DMS53 treated with DMSO at 0.1 percent for 48 hours (cell line): ENCODE measurements around the gene VSTM4.

Experiments used
- DNase-seq: peaks from one replicate; lab custom pipeline; 2025; ENCODE audit not compliant: unreplicated experiment; lab: John Stamatoyannopoulos, UW

VSTM4 gene

DNA sequence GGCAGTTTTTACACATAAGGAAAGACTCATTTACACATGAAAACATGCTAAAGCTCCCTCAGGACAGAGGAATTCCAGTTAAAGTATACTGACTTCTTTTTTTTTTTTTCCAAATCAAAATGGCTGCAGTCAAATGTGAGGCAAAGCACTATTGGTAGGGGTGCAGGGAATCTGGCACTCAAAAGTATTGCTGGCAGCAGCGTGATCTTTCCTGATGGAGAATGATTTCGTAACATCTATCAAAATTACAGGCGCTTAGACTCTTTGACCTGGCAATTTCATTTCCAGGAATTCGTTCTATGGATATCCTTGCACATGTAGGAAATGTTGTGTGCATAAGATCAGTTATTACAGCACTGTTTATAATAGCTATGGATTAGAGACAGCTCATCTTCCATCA lies 65.7 kb downstream of the VSTM4 start:
- no peak for DNase-seq

DNA sequence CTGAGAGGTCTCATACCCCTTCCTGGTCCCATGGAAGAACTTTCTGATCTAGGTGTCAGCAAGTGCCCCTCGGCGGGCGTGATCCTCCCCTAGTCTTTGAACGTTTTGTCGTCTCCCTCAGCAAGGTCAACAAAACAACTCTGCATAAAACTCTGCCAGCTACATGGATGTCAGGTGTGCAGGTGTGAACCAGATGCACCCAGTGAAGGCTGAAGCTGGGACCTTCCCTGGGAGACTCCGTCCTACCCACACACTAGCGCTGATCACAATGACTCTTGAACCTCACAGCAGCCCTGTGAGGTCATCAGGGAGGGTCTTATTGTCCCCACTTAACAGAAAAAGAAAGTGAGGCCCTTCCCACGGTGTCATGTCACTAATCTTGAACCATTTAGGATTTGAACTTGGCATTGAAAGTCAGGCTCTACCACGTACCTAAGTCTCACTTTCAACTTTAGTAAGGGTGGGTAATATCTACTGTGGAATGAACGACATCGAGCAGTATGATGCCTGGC lies 68.1 kb downstream of the VSTM4 start:
- no peak for DNase-seq

DNA sequence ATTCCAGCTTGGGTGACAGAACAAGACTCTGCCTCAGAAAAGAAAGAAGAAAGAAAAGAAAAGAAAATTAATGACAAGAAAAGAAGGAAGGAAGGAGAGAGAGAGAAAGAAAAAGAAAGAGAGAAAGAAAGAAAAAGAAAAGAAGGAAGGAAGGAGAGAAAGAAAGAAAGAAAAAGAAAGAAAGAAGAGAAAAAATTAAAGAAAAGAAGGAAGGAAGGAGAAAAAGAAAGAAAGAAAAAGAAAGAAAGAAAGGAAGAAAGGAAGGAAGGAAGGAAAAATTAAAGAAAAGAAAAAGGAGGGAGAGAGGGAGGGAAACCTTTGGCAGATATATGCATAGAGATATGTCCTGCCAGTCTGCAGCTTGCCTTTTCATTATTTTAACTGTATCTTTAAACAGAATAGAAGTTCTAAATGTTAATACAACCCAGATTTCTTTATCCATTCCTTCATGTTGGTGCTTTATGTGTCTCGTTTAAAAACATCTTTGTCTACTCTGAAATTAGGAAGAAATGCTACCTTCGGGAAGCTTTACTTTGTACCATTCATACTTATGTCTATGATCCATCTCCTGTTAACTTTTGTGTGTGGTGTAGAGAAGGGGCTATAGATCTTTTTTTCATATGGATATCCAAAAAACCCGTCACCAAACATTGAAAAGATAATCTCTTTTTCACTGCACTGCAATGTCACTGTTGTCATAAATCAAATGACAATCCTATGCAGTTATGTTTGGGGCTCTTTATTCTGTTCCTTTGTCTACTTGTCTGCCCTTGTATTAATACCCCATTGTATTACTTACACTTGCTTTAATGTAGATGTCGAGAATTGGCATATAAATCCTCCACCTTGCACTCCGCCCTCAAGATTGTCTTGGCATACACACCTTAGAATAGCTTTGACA lies 70.8 kb downstream of the VSTM4 start:
- no peak for DNase-seq

GRCh38 chr10:49040601-49041000 lies 74.7 kb downstream of the VSTM4 start:
- no peak for DNase-seq

DNA sequence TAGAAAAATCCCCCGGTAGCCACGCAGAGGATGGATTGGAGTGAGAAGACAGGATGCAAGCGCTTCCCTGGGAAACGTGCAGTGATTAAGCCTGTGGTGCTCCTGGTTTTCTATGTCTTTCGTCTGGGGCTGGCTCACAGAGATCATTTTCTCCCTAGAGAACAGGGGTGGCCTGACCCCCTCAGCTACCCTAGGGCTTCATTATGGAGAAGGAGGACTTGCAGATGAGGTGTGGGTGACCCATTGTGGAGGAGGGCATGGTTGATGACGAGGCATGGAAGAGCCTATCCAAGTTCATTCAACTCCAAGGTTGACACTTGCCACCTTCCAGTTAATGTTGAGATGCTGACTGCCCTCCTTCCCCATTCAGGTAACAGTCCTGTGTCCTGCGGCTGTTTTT lies 75.9 kb downstream of the VSTM4 start:
- DNase-seq = no peak

GRCh38 chr10:49038711-49039110 lies 76.6 kb downstream of the VSTM4 start:
- no peak for DNase-seq

- no peak for DNase-seq
These were observed 78.1 kb downstream of the VSTM4 start for GRCh38 chr10:49037187-49037586.

- no peak for DNase-seq
These were observed 78.7 kb downstream of the VSTM4 start for GRCh38 chr10:49036638-49037037.

- DNase-seq = no peak
These were observed 79.4 kb downstream of the VSTM4 start for GRCh38 chr10:49035920-49036319.

GRCh38 chr10:49034925-49035324 lies 80.4 kb downstream of the VSTM4 start:
- no peak for DNase-seq

DNA sequence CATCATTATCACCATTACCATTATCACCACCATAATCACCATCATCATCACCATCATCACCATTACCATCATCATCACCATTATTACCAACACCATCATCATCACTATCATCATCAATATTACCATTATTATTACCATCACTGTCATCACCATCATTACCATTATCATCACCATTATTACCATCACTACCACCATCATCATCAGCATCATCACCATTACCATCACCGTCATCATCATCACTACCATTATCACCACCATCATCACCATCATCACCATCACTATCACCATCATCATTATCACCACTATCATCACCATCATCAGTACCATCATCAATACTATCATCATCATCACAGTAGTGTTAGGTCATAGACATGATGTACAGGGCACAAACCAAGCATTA lies 81.4 kb downstream of the VSTM4 start:
- no peak for DNase-seq

- DNase-seq = no peak
These were observed 85.7 kb downstream of the VSTM4 start for GRCh38 chr10:49029666-49030065.

DNA sequence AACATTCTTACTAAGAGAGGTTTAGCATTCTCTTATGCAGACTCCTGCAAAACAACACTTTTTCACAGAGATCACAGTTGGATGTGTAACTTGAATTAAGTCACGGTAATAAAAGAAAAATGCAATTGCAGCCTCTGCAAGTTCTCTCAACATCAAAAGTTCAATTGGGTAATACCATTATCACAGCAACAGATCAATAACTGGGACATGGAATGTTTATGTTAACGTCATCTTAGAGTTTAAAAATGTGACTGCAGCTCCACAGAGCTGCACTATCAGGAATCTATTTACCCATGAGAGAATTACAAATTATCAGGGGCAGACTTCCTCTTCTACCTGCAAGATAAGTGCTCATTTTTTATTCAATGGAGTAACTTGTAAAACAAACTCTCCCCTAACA lies 86.7 kb downstream of the VSTM4 start:
- DNase-seq = no peak

- DNase-seq = no peak
These were observed 89.9 kb downstream of the VSTM4 start for GRCh38 chr10:49025347-49025983.

DNA sequence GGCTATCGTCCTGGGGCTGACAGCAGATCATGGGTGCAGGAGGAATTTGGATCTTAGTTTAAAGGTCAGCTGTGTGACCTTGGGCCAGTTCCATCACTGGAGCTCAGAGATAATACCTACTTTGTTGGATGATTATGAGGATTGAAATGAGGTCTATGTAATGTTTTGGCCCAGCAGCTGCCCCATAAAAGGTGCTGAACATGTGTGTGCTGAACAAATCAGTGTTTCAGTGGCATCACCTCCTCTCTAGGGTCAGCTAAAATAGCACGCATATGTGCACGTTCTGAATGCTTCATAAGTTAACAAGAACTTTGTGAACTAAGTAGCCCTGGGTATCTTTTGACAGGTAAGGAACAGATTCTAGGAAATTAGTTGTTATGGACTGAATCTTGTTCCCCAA lies 90.8 kb downstream of the VSTM4 start:
- no peak for DNase-seq

DNA sequence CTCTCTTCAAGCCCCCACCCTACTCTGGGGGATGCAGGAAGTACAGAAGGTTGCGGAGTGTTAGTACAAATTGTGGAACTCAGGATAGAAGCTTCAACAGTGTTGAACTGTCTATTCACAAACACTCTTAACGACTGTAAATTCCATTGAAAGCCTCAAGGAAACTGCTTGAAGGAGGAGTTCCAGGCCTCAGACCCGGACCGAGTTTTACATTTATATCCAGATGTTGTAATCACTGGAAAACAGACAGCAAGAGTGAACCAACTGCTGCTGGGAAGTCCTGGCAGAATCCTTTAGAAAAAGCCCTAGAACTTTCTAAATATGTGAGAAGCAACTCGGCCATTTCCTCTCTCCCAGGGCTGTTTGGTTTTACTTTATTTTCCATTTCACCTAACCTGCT lies 91.6 kb downstream of the VSTM4 start:
- no peak for DNase-seq

GRCh38 chr10:49023071-49023470 lies 92.3 kb downstream of the VSTM4 start:
- DNase-seq = no peak

GRCh38 chr10:49021685-49022084 lies 93.6 kb downstream of the VSTM4 start:
- DNase-seq = no peak

- DNase-seq = no peak
These were observed 99.6 kb downstream of the VSTM4 start for GRCh38 chr10:49015700-49016099.

GRCh38 chr10:49012603-49013002 lies 102.7 kb downstream of the VSTM4 start:
- DNase-seq = no peak

- DNase-seq = no peak
These were observed 103.6 kb downstream of the VSTM4 start for GRCh38 chr10:49011756-49012155.

DNA sequence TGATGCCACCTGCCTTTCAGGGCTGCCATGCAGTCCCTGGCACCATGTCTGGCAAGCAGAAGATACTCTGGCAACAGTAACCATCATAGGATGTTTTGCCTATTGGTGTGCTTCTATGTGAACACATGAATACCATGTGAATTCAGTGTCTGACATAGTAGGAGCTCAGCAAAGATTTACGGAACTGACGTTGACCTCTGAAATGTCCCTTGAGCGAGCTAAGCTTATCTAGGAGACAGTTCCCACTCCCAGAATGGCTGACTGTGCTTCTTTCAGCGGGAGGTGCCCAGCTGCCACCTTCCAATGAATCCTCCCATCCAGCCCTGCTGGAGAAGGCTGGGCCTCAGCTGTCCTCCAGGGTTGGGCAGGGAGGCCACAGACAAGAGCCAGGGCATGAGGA lies 104.5 kb downstream of the VSTM4 start:
- no peak for DNase-seq
